Upper lobe of left lung (tissue), 4 donors: ENCODE results near the gene VDR.

Experiments
- EP300 ChIP-seq, 4 donors: sonication (generic); formaldehyde crosslinking; IDR thresholded peaks; one replicate each; pipeline ENCODE4 v1.5.1; 2017; ENCODE audit warnings: antibody characterized with exemption in 4 of 4, control low read depth in 2 of 4
- POLR2A ChIP-seq, 4 donors: fragments of 450-650 bp; IDR thresholded peaks; one replicate each; pipeline ENCODE4 v1.5.1; 2016 to 2017; ENCODE audit warnings: antibody characterized with exemption in 4 of 4, mild to moderate bottlenecking in 2 of 4
- POLR2AphosphoS5 ChIP-seq, 2 donors: sonication (generic); formaldehyde crosslinking; IDR thresholded peaks; one replicate each; pipeline ENCODE4 v1.5.1; 2017; ENCODE audit warnings: antibody characterized with exemption in 2 of 2
- TF ChIP-seq, protein P1 (sequence below), 6 experiments: fragments of 450-650 bp in 4 of 6; fragments of 200-600 bp in 2 of 6; sonication (generic) in 2 of 6; IDR thresholded peaks; one replicate each; pipeline ENCODE4 v1.5.1; 2016 to 2019; ENCODE audit warnings: antibody characterized with exemption in 6 of 6

DNA sequence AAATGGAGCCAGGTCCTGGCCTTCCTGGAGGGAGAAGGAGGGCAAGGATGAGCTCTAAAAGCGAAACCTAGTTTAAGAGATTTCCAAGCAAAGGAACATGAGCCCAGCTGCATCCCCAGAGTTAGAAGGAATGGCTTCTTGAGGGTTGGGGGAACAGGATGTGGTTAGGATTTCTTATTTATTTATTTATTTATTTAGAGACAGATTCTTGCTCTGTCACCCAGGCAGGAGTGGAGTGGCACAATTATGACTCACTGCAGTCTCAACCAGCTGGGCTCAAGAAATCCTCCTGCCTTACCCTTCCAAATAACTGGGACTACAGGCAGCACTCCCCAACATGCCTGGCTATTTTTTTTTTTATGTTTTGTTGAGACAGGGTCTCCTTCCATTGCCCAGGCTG, 33.3 kb upstream of the VDR start:
- TF ChIP-seq EP300 (IDR thresholded peaks at IDR 0.05) (no peak), POLR2A (IDR thresholded peaks at IDR 0.05) (no peak), POLR2AphosphoS5 (IDR thresholded peaks at IDR 0.05) (no peak)
- TF ChIP-seq, protein P1, sequence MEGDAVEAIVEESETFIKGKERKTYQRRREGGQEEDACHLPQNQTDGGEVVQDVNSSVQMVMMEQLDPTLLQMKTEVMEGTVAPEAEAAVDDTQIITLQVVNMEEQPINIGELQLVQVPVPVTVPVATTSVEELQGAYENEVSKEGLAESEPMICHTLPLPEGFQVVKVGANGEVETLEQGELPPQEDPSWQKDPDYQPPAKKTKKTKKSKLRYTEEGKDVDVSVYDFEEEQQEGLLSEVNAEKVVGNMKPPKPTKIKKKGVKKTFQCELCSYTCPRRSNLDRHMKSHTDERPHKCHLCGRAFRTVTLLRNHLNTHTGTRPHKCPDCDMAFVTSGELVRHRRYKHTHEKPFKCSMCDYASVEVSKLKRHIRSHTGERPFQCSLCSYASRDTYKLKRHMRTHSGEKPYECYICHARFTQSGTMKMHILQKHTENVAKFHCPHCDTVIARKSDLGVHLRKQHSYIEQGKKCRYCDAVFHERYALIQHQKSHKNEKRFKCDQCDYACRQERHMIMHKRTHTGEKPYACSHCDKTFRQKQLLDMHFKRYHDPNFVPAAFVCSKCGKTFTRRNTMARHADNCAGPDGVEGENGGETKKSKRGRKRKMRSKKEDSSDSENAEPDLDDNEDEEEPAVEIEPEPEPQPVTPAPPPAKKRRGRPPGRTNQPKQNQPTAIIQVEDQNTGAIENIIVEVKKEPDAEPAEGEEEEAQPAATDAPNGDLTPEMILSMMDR (IDR thresholded peaks at IDR 0.05), result no peak
